GOT3 (cell line): Measurements from ENCODE around the gene SUFU.

Experiments used
- DNase-seq: peaks from one replicate; lab custom pipeline; 2025; ENCODE audit warnings: mixed read lengths; lab: John Stamatoyannopoulos, UW

The SUFU gene

GRCh38 chr10:102597131-102597991 lies 93.6 kb downstream of the SUFU start:
- no peak for DNase-seq

GRCh38 chr10:102598243-102598642 lies 94.5 kb downstream of the SUFU start:
- no peak for DNase-seq

- DNase-seq: no peak
Observed at GRCh38 chr10:102599565-102600327, 96.0 kb downstream of the SUFU start.

- DNase-seq: no peak
Observed at GRCh38 chr10:102600816-102601215, 97.0 kb downstream of the SUFU start.

- no peak for DNase-seq
Observed at GRCh38 chr10:102601639-102602038, 97.9 kb downstream of the SUFU start.

- no peak for DNase-seq
Observed at GRCh38 chr10:102602272-102603045, 98.7 kb downstream of the SUFU start.

GRCh38 chr10:102603946-102604345 lies 100.2 kb downstream of the SUFU start:
- no peak for DNase-seq

- no peak for DNase-seq
Observed at GRCh38 chr10:102604439-102604841, 100.7 kb downstream of the SUFU start.

GRCh38 chr10:102605712-102606111 lies 101.9 kb downstream of the SUFU start:
- no peak for DNase-seq

GRCh38 chr10:102608487-102608886 lies 104.7 kb downstream of the SUFU start:
- DNase-seq: no peak

- DNase-seq: no peak
Observed at GRCh38 chr10:102610441-102610887, 106.7 kb downstream of the SUFU start.

- no peak for DNase-seq
Observed at GRCh38 chr10:102611514-102612087, 107.8 kb downstream of the SUFU start.

- no peak for DNase-seq
Observed at GRCh38 chr10:102612964-102613275, 109.1 kb downstream of the SUFU start.

GRCh38 chr10:102613286-102613685 lies 109.5 kb downstream of the SUFU start:
- DNase-seq: no peak

- DNase-seq: no peak
Observed at GRCh38 chr10:102613785-102614184, 110.0 kb downstream of the SUFU start.

- no peak for DNase-seq
Observed at GRCh38 chr10:102614888-102615287, 111.1 kb downstream of the SUFU start.

GRCh38 chr10:102615361-102615760 lies 111.6 kb downstream of the SUFU start:
- DNase-seq: no peak

GRCh38 chr10:102616066-102616770 lies 112.4 kb downstream of the SUFU start:
- no peak for DNase-seq

GRCh38 chr10:102617041-102617440 lies 113.3 kb downstream of the SUFU start:
- no peak for DNase-seq

- no peak for DNase-seq
Observed at GRCh38 chr10:102617816-102618215, 114.0 kb downstream of the SUFU start.

- no peak for DNase-seq
Observed at GRCh38 chr10:102619281-102619981, 115.7 kb downstream of the SUFU start.
